ENCODE results near the gene APRT.

DNA sequence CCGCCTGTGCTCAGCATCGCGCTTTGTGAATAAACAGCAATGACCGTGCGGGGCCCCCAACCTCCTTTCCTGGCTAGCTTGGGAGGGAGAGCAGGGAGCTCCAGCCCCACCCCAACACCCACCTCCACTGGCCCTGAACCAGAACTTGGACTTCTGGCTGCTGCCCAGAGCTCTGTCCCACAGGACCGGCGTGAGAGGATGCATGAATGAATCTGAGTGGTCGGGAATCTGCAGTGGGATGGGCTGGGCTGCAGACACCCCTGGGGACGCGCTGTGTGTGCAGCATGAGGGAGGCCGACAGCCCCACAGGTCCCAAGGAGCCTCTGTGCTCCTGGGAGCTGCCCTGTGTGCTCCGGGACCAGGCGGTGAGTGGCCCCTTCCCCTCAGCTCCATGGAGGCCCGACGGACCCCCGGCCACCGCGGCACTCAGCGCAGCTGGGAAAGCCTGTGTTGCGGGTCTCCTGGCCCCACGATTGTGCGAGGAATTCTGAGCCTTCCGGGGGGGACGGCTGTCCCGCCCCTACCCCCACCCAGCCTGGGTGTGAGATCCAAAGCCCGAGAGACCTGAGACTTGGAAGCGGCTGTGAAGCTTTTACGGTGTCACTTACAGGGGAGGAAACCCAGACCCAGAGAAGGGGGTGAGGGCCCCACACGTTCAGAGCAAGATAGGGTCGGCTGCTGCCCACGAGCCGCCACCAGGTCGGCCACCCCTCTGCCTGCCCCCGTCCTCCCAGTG, 32.2 kb downstream of the APRT start:
- TF ChIP-seq POLR2A (IDR thresholded peaks at IDR 0.05; ENCODE audit: low read depth, low read length) (no peak), TAF1 (IDR thresholded peaks at IDR 0.05; ENCODE audit: borderline replicate concordance, low read depth, low read length) (no peak), POLR2AphosphoS5 (IDR thresholded peaks at IDR 0.05; ENCODE audit: low read depth, low read length) (no peak)
